CD4-positive, alpha-beta T cell (primary cell): ENCODE data around the gene CNTN4. TPM values are rescaled to one million over a fixed set of nuclear protein-coding genes. Genes with fewer than 3 reads are reported as not detected.

Experiments
- ATAC-seq: fragments of 200-7000 bp; cut with Tn5 transposase; one replicate; pipeline ENCODE4 v1.10.0; 2022; ENCODE audit warnings: mild to moderate bottlenecking; ENCODE audit not compliant: poor library complexity
- CTCF ChIA-PET: fragments of 350-600 bp; sonication (Branson Sonifier 250); formaldehyde crosslinking; loops from one replicate; lab custom pipeline; 2021; ENCODE audit warnings: antibody characterized with exemption, inconsistent platforms; lab: Charles Lee
- POLR2A ChIA-PET: fragments of 350-600 bp; sonication (Branson Sonifier 250); formaldehyde crosslinking; loops from one replicate; lab custom pipeline; 2021; ENCODE audit warnings: antibody characterized with exemption, inconsistent platforms; lab: Charles Lee
- DNase-seq, 14 experiments: peaks; one replicate each; pipeline ENCODE4 v3.0.0-alpha.2; 2013 to 2020; ENCODE audit warnings: mixed read lengths in 2 of 14
- H3K27ac ChIP-seq, 2 donors: one replicate each; pipeline versions ENCODE4 v1.5.1 to v1.7.0; 2013; ENCODE audit warnings: low read length in 2 of 2, low read depth in 1 of 2, mild to moderate bottlenecking in 1 of 2
- H3K27me3 ChIP-seq, 2 experiments: 1 replicate in 1 of 2; 2 replicates in 1 of 2; pipeline versions ENCODE4 v1.6.1 to v1.7.0; 2013; ENCODE audit warnings: low read length in 2 of 2, control low read depth in 1 of 2, mild to moderate bottlenecking in 1 of 2, moderate library complexity in 1 of 2; ENCODE audit not compliant: insufficient read depth in 2 of 2, control insufficient read depth in 1 of 2
- H3K36me3 ChIP-seq: one replicate; pipeline ENCODE4 v1.6.1; 2013; ENCODE audit warnings: low read length, control low read depth; ENCODE audit not compliant: insufficient read depth
- H3K4me1 ChIP-seq: one replicate; pipeline ENCODE4 v1.6.1; 2013; ENCODE audit warnings: low read length, control low read depth; ENCODE audit not compliant: insufficient read depth
- H3K4me3 ChIP-seq: one replicate; pipeline ENCODE4 v1.5.1; 2013; ENCODE audit warnings: mild to moderate bottlenecking, low read length, moderate library complexity
- H3K9me3 ChIP-seq, 2 experiments: 1 replicate in 1 of 2; 2 replicates in 1 of 2; pipeline versions ENCODE4 v1.6.1 to v1.7.0; 2013; ENCODE audit warnings: low read length in 2 of 2, mild to moderate bottlenecking in 2 of 2, control low read depth in 1 of 2, moderate library complexity in 1 of 2; ENCODE audit not compliant: control insufficient read depth in 1 of 2, insufficient read depth in 1 of 2
- H3K27ac Mint-ChIP-seq: one replicate; pipeline ENCODE4 v1.8.0; 2020; ENCODE audit warnings: mixed read lengths
- H3K27me3 Mint-ChIP-seq: one replicate; pipeline ENCODE4 v1.8.0; 2021; ENCODE audit warnings: mixed read lengths
- H3K36me3 Mint-ChIP-seq: one replicate; pipeline ENCODE4 v1.8.0; 2021; ENCODE audit warnings: low read depth, mixed read lengths
- H3K4me1 Mint-ChIP-seq: one replicate; pipeline ENCODE4 v1.8.0; 2021; ENCODE audit warnings: low read depth, mixed read lengths
- H3K4me3 Mint-ChIP-seq: one replicate; pipeline ENCODE4 v1.8.0; 2020; ENCODE audit warnings: mild to moderate bottlenecking, mixed read lengths
- H3K9me3 Mint-ChIP-seq: one replicate; pipeline ENCODE4 v1.8.0; 2020; ENCODE audit warnings: mixed read lengths
- intact Hi-C, 2 experiments: fragments of 100-400 bp; cut with DNase I in 1 of 2; cut with micrococcal nuclease in 1 of 2; formaldehyde crosslinking; loops; one replicate each; pipeline versions ENCODE4 v1.15.1 to v1.9.0; 2023 to 2025; cut with DNase I, micrococcal nuclease
- total RNA-seq, 174 experiments: library from RNA in 2 of 174; stranded (reverse) in 2 of 174; gene quantifications; one replicate each; pipeline ENCODE4 v1.2.3 and lab custom pipeline; 2021 to 2026
- TF ChIP-seq, protein P1 (sequence below): fragments of 200-600 bp; IDR thresholded peaks from one replicate; pipeline ENCODE4 v1.8.0; 2022; ENCODE audit warnings: antibody characterized with exemption, mild to moderate bottlenecking

CNTN4 gene
- total RNA-seq, 2 experiments from 2014 or later, result not detected

DNA sequence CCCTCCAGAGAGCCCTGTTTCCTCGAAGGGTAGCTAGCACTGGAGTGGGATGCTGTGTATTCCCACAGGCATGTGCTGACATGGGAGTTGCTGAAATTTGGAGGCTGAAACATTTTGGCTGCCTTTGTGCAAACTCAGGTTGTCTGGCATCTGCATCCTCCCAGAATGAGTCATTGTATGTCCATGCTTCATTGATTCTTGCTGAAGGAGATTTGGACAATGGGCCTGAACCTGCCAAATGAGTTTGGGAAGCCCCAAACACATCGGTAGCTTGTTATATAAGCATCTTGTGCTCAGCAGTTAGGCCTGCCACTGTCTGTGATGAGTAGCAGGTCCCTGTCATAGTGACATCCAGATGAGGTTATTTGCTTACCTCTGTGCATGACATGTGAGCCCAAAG, 851.5 kb downstream of the CNTN4 start:
- Mint-ChIP-seq H3K36me3 (no peaks in the 10 kb centered on the region), H3K27ac (no peak overlapping the region), H3K27me3 (peaks cover 15% of the 10 kb centered on the region), H3K9me3 (no peaks in the 10 kb centered on the region), H3K4me3 (no peak overlapping the region), H3K4me1 (no peaks in the 10 kb centered on the region)
- ATAC-seq (no peak), DNase-seq (no peak)
- ChIA-PET CTCF (interaction anchor here (1.7 kb wide), 1 partner anchor 29 kb away, joined by 3 read pairs; no protein-coding TSS in a partner anchor), POLR2A (no interaction called here)
- Histone ChIP-seq H3K4me1 (no peaks in the 10 kb centered on the region), H3K27me3 (no peaks in the 10 kb centered on the region), H3K9me3 (no peaks in the 10 kb centered on the region), H3K4me3 (no peak overlapping the region), H3K27ac (no peak overlapping the region), H3K36me3 (no peaks in the 10 kb centered on the region)
- TF ChIP-seq, protein P1, sequence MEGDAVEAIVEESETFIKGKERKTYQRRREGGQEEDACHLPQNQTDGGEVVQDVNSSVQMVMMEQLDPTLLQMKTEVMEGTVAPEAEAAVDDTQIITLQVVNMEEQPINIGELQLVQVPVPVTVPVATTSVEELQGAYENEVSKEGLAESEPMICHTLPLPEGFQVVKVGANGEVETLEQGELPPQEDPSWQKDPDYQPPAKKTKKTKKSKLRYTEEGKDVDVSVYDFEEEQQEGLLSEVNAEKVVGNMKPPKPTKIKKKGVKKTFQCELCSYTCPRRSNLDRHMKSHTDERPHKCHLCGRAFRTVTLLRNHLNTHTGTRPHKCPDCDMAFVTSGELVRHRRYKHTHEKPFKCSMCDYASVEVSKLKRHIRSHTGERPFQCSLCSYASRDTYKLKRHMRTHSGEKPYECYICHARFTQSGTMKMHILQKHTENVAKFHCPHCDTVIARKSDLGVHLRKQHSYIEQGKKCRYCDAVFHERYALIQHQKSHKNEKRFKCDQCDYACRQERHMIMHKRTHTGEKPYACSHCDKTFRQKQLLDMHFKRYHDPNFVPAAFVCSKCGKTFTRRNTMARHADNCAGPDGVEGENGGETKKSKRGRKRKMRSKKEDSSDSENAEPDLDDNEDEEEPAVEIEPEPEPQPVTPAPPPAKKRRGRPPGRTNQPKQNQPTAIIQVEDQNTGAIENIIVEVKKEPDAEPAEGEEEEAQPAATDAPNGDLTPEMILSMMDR, result no peak
- intact Hi-C loops, result no loop called here

DNA sequence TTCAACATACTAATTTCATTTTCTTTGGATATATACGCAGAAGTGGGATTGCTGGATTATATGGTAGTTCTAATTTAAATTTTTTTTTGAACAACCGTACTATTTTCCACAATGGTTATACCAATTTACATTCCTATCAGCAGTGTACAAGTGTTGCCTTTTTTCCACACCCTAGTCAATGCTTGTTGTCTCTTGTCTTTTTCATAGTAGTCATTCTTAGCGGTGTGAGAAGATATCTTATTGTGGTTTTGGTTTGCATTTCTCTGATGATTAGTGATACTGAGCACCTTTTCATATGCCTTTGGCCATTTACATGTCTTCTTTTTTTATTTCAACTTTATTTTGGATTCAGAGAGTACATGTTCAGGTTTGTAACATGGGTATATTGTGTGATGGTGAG, 858.4 kb downstream of the CNTN4 start:
- ChIA-PET POLR2A (no interaction called here), CTCF (interaction anchor here (1.0 kb wide), 1 partner anchor 9 kb away, joined by 3 read pairs; no protein-coding TSS in a partner anchor)
- H3K36me3 ChIP-seq, result no peaks in the 10 kb centered on the region
- Mint-ChIP-seq H3K27me3 (no peaks in the 10 kb centered on the region), H3K9me3 (no peaks in the 10 kb centered on the region), H3K27ac (no peak overlapping the region), H3K36me3 (no peaks in the 10 kb centered on the region), H3K4me3 (no peak overlapping the region), H3K4me1 (no peaks in the 10 kb centered on the region)
- intact Hi-C loops, result no loop called here
- no peaks in the 10 kb centered on the region for H3K4me1 ChIP-seq
- ATAC-seq (no peak), DNase-seq (no peak)
- no peaks in the 10 kb centered on the region for H3K27me3 ChIP-seq
- H3K27ac ChIP-seq, result no peak overlapping the region
- no peak overlapping the region for H3K4me3 ChIP-seq
- TF ChIP-seq, protein P1, result no peak
- H3K9me3 ChIP-seq, result no peaks in the 10 kb centered on the region

GRCh38 chr3:2958551-2958950, 859.9 kb downstream of the CNTN4 start:
- no peaks in the 10 kb centered on the region for H3K27me3 Mint-ChIP-seq
- Histone ChIP-seq H3K36me3 (no peaks in the 10 kb centered on the region), H3K4me3 (no peak overlapping the region), H3K4me1 (no peaks in the 10 kb centered on the region), H3K27me3 (no peaks in the 10 kb centered on the region), H3K27ac (no peak overlapping the region), H3K9me3 (no peaks in the 10 kb centered on the region)
- H3K36me3 Mint-ChIP-seq, result no peaks in the 10 kb centered on the region
- POLR2A ChIA-PET, result no interaction called here
- no peak for DNase-seq
- no peak for ATAC-seq
- TF ChIP-seq, protein P1, result no peak
- H3K4me1 Mint-ChIP-seq, result no peaks in the 10 kb centered on the region
- no peak overlapping the region for H3K4me3 Mint-ChIP-seq
- intact Hi-C loops, result no loop called here
- no peak overlapping the region for H3K27ac Mint-ChIP-seq
- H3K9me3 Mint-ChIP-seq, result no peaks in the 10 kb centered on the region
- CTCF ChIA-PET, result no interaction called here
